Measurements from ENCODE around the gene SRRM2.

The SRRM2 gene

DNA sequence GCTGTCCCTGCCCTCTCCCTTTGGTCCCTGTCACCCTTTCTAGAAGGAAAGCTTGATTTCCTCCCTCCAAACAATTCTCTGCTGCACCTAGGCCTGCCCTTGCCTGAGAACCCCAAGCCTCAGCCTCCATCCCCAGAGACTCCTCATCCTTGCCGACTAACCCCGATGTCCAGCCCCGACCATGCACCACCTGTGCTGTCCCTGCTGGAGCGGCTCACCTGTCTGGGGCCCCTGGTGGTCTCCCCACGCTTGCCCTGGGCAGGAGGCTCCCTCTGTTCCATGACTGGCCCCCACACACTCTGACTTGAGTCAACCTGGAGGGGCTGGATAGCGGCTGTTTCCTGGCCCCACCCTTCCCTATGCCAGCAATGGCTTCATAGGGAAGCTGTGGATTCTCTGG lies 12.0 kb upstream of the SRRM2 start:
- no peak overlapping the region for H3K9ac ChIP-seq (ENCODE audit: low read depth, low read length, poor library complexity)
- H3K79me1 ChIP-seq (ENCODE audit: low read depth, low read length) = no peaks in the 10 kb centered on the region
- H3K4me3 ChIP-seq (ENCODE audit: low read length in 2 of 2) = no peak overlapping the region
- H3K27me3 ChIP-seq (ENCODE audit: control insufficient read depth in 3 of 3, insufficient read depth in 3 of 3, low read depth in 1 of 3, low read length in 3 of 3) = no peaks in the 10 kb centered on the region
- H3K14ac ChIP-seq (ENCODE audit: low read length) = no peak overlapping the region
- DNase-seq (ENCODE audit: low spot score) = no peak
- no peak overlapping the region for H4K8ac ChIP-seq (ENCODE audit: low read depth, low read length)
- H3K4me1 ChIP-seq (ENCODE audit: control insufficient read depth in 2 of 2, insufficient read depth in 1 of 2, low read depth in 1 of 2, low read length in 2 of 2) = peaks cover 3 to 18% of the 10 kb centered on the region in 2 donors
- no peak overlapping the region for H2BK120ac ChIP-seq (ENCODE audit: low read depth, low read length)
- H3K23ac ChIP-seq (ENCODE audit: low read depth, low read length, poor library complexity) = no peak overlapping the region
- H2BK15ac ChIP-seq (ENCODE audit: low read length) = no peak overlapping the region
- no peak overlapping the region for H2AK5ac ChIP-seq (ENCODE audit: low read depth, low read length)
- no peak overlapping the region for H3K18ac ChIP-seq (ENCODE audit: low read length)
- no peak overlapping the region for H3K4me2 ChIP-seq (ENCODE audit: insufficient read depth, low read length, poor library complexity, severe bottlenecking)
- no peak overlapping the region for H3K27ac ChIP-seq (replicated peaks; ENCODE audit: low read length)
- no peak overlapping the region for H2BK5ac ChIP-seq (ENCODE audit: low read length)
- H2BK12ac ChIP-seq (ENCODE audit: low read length) = no peak overlapping the region
- no peak overlapping the region for H2AFZ ChIP-seq (ENCODE audit: low read length)
- H3K9me3 ChIP-seq (replicated peaks in 1 of 2; ENCODE audit: control insufficient read depth in 2 of 2, insufficient read depth in 1 of 2, low read depth in 1 of 2, low read length in 2 of 2) = no peaks in the 10 kb centered on the region
- H4K91ac ChIP-seq (ENCODE audit: low read depth, low read length, poor library complexity) = no peak overlapping the region
- WGBS, 2 donors (ENCODE audit: extremely low coverage in 2 of 2, insufficient read length in 2 of 2, insufficient replicate concordance in 1 of 2) = no CpG with 5 or more reads among the region's 6 CpGs
- no peaks in the 10 kb centered on the region for H3K36me3 ChIP-seq (replicated peaks in 1 of 2; ENCODE audit: control insufficient read depth in 2 of 2, insufficient read depth in 2 of 2, low read length in 2 of 2)
- no peak overlapping the region for H3K4ac ChIP-seq (ENCODE audit: low read length)

DNA sequence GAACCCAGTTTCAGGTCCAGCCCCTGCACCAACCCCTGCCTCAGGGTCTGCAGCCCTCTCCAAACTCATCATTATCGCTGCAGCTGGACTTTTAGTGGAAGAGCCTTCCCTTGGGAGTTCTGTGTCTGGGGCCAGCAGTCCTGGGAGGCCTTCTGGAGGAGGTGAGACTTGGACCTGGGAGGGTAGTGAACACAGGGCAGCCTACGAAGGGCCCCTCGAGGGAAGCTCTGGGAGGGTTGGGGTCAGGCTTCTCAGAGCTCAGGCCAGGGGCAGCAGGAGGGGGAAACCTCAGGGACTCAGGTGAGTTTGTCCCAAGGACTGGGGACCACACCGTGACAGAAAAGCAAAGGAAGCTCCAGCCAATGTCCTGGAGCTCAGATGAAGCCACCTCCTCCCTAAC lies 11.3 kb upstream of the SRRM2 start:
- Histone ChIP-seq H3K9ac (ENCODE audit: low read depth, low read length, poor library complexity) (no peak overlapping the region), H4K8ac (ENCODE audit: low read depth, low read length) (no peak overlapping the region), H2BK12ac (ENCODE audit: low read length) (no peak overlapping the region), H3K4me1 (ENCODE audit: control insufficient read depth in 2 of 2, insufficient read depth in 1 of 2, low read depth in 1 of 2, low read length in 2 of 2) (peaks cover 3 to 18% of the 10 kb centered on the region in 2 donors), H3K4me2 (ENCODE audit: insufficient read depth, low read length, poor library complexity, severe bottlenecking) (no peak overlapping the region), H2AFZ (ENCODE audit: low read length) (no peak overlapping the region), H3K18ac (ENCODE audit: low read length) (no peak overlapping the region), H3K4me3 (ENCODE audit: low read length in 2 of 2) (no peak overlapping the region), H3K36me3 (replicated peaks in 1 of 2; ENCODE audit: control insufficient read depth in 2 of 2, insufficient read depth in 2 of 2, low read length in 2 of 2) (no peaks in the 10 kb centered on the region), H3K79me1 (ENCODE audit: low read depth, low read length) (no peaks in the 10 kb centered on the region), H2BK120ac (ENCODE audit: low read depth, low read length) (no peak overlapping the region), H4K91ac (ENCODE audit: low read depth, low read length, poor library complexity) (no peak overlapping the region), H2BK15ac (ENCODE audit: low read length) (no peak overlapping the region), H3K23ac (ENCODE audit: low read depth, low read length, poor library complexity) (no peak overlapping the region), H3K14ac (ENCODE audit: low read length) (peak overlapping the region; percentile 32), H2BK5ac (ENCODE audit: low read length) (peak overlapping the region; percentile 19), H3K27me3 (ENCODE audit: control insufficient read depth in 3 of 3, insufficient read depth in 3 of 3, low read depth in 1 of 3, low read length in 3 of 3) (no peaks in the 10 kb centered on the region), H3K4ac (ENCODE audit: low read length) (no peak overlapping the region), H3K9me3 (replicated peaks in 1 of 2; ENCODE audit: control insufficient read depth in 2 of 2, insufficient read depth in 1 of 2, low read depth in 1 of 2, low read length in 2 of 2) (no peaks in the 10 kb centered on the region), H3K27ac (replicated peaks; ENCODE audit: low read length) (no peak overlapping the region), H2AK5ac (ENCODE audit: low read depth, low read length) (no peak overlapping the region)
- no CpG with 5 or more reads among the region's 4 CpGs for WGBS, 2 donors (ENCODE audit: extremely low coverage in 2 of 2, insufficient read length in 2 of 2, insufficient replicate concordance in 1 of 2)
- no peak for DNase-seq (ENCODE audit: low spot score)

DNA sequence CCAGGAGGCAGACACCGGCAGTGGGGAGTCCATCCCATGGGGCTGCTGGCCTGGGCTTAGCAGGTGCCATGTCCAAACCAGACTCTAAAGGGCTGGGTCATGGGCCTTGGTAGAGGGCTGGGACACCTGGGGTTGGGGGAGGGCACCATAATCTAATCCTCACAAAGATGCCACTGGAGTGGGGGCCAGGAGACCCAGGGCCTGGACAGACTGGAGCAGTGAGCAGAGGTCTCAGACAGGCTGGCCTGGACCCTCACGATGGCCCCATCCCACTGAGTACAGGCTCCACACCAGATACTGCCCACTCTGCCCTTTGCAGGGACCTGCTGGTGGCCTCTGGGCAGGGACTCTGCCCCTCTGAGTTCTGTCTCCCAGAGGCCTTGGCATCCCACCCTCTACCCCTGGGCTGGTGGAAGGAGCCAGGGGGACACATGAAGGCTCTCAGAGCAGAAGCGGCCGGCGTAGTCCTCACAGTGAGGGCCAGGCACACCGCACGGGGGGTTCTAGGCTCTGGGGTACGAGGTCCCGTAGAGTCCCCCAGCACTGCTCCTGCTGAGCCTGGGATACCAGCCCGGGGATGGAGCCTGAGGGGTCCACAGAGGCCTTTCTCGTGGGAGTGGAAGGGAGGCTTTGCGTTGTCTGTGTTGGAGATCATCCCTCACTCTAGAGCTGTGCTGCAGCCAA lies 10.0 kb upstream of the SRRM2 start:
- no peak overlapping the region for H3K4me2 ChIP-seq (ENCODE audit: insufficient read depth, low read length, poor library complexity, severe bottlenecking)
- H3K18ac ChIP-seq (ENCODE audit: low read length) = no peak overlapping the region
- WGBS, 2 donors (ENCODE audit: extremely low coverage in 2 of 2, insufficient read length in 2 of 2, insufficient replicate concordance in 1 of 2) = no CpG with 5 or more reads among the region's 12 CpGs
- no peak overlapping the region for H4K8ac ChIP-seq (ENCODE audit: low read depth, low read length)
- peak overlapping the region; percentile 55 for H3K23ac ChIP-seq (ENCODE audit: low read depth, low read length, poor library complexity)
- no peak overlapping the region for H3K4ac ChIP-seq (ENCODE audit: low read length)
- no peak overlapping the region for H4K91ac ChIP-seq (ENCODE audit: low read depth, low read length, poor library complexity)
- H2BK5ac ChIP-seq (ENCODE audit: low read length) = no peak overlapping the region
- H3K36me3 ChIP-seq (replicated peaks in 1 of 2; ENCODE audit: control insufficient read depth in 2 of 2, insufficient read depth in 2 of 2, low read length in 2 of 2) = no peaks in the 10 kb centered on the region
- no peaks in the 10 kb centered on the region for H3K9me3 ChIP-seq (replicated peaks in 1 of 2; ENCODE audit: control insufficient read depth in 2 of 2, insufficient read depth in 1 of 2, low read depth in 1 of 2, low read length in 2 of 2)
- H3K4me3 ChIP-seq (ENCODE audit: low read length in 2 of 2) = no peak overlapping the region
- H3K79me1 ChIP-seq (ENCODE audit: low read depth, low read length) = no peaks in the 10 kb centered on the region
- H3K9ac ChIP-seq (ENCODE audit: low read depth, low read length, poor library complexity) = peak overlapping the region; percentile 72
- no peaks in the 10 kb centered on the region for H3K27me3 ChIP-seq (ENCODE audit: control insufficient read depth in 3 of 3, insufficient read depth in 3 of 3, low read depth in 1 of 3, low read length in 3 of 3)
- DNase-seq (ENCODE audit: low spot score) = no peak
- H2BK15ac ChIP-seq (ENCODE audit: low read length) = no peak overlapping the region
- peak overlapping the region; percentile 37 for H2AK5ac ChIP-seq (ENCODE audit: low read depth, low read length)
- H3K4me1 ChIP-seq (ENCODE audit: control insufficient read depth in 2 of 2, insufficient read depth in 1 of 2, low read depth in 1 of 2, low read length in 2 of 2) = peaks cover 3 to 18% of the 10 kb centered on the region in 2 donors
- H3K14ac ChIP-seq (ENCODE audit: low read length) = no peak overlapping the region
- no peak overlapping the region for H2BK120ac ChIP-seq (ENCODE audit: low read depth, low read length)
- H2BK12ac ChIP-seq (ENCODE audit: low read length) = no peak overlapping the region
- H2AFZ ChIP-seq (ENCODE audit: low read length) = no peak overlapping the region
- H3K27ac ChIP-seq (replicated peaks; ENCODE audit: low read length) = no peak overlapping the region

DNA sequence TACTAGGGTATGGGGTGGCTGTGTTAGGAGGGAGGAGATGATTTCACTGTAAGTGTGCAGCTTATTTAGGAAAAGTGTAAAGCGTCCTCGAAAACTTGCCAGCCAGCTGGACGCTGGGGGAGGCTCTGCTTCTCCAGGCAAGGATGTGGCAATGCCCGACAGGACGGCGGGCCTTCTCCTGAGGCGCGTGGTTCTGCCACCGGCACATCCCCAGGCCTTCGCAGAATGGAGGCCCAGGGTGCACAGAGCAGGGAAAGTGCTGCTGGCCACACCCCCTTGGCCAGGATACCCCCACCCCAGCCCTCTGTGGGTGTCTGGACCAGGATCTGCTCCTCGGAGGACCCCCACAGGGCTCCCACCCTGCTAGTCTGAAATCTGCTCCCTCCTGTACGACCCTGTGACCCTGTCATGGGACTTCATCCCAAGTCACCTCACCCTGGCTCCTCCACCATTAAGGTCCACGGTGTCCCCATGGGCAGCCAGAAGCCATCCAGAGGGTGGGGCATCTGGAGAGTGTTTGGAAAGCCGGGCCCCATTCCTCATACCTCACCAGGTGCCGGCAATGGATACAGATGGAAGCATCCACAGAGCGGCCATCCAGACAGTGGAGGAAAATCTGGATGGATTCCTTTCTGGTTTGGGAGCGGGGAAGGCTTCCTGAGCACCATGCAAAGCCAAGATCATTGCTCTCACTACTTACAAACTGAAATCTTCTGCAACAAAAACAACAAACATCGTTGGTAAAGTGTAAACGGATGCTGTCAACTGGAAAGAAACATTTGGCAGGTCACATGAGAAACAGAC lies 9.2 kb upstream of the SRRM2 start:
- H3K79me1 ChIP-seq (ENCODE audit: low read depth, low read length) = no peaks in the 10 kb centered on the region
- H3K18ac ChIP-seq (ENCODE audit: low read length) = no peak overlapping the region
- no peak overlapping the region for H3K4me2 ChIP-seq (ENCODE audit: insufficient read depth, low read length, poor library complexity, severe bottlenecking)
- no peaks in the 10 kb centered on the region for H3K36me3 ChIP-seq (replicated peaks in 1 of 2; ENCODE audit: control insufficient read depth in 2 of 2, insufficient read depth in 2 of 2, low read length in 2 of 2)
- H3K27ac ChIP-seq (replicated peaks; ENCODE audit: low read length) = no peak overlapping the region
- no peak overlapping the region for H3K4me3 ChIP-seq (ENCODE audit: low read length in 2 of 2)
- no peak overlapping the region for H4K8ac ChIP-seq (ENCODE audit: low read depth, low read length)
- no peak overlapping the region for H2BK120ac ChIP-seq (ENCODE audit: low read depth, low read length)
- H2BK15ac ChIP-seq (ENCODE audit: low read length) = no peak overlapping the region
- H3K4ac ChIP-seq (ENCODE audit: low read length) = no peak overlapping the region
- peaks cover 3 to 18% of the 10 kb centered on the region in 2 donors for H3K4me1 ChIP-seq (ENCODE audit: control insufficient read depth in 2 of 2, insufficient read depth in 1 of 2, low read depth in 1 of 2, low read length in 2 of 2)
- no peak overlapping the region for H2AFZ ChIP-seq (ENCODE audit: low read length)
- H3K14ac ChIP-seq (ENCODE audit: low read length) = no peak overlapping the region
- no peak overlapping the region for H4K91ac ChIP-seq (ENCODE audit: low read depth, low read length, poor library complexity)
- H3K9ac ChIP-seq (ENCODE audit: low read depth, low read length, poor library complexity) = peak overlapping the region; percentile 72
- H3K23ac ChIP-seq (ENCODE audit: low read depth, low read length, poor library complexity) = peak overlapping the region; percentile 17
- no peak overlapping the region for H2BK12ac ChIP-seq (ENCODE audit: low read length)
- DNase-seq (ENCODE audit: low spot score) = no peak
- no CpG with 5 or more reads among the region's 19 CpGs for WGBS, 2 donors (ENCODE audit: extremely low coverage in 2 of 2, insufficient read length in 2 of 2, insufficient replicate concordance in 1 of 2)
- no peaks in the 10 kb centered on the region for H3K27me3 ChIP-seq (ENCODE audit: control insufficient read depth in 3 of 3, insufficient read depth in 3 of 3, low read depth in 1 of 3, low read length in 3 of 3)
- no peak overlapping the region for H2BK5ac ChIP-seq (ENCODE audit: low read length)
- H3K9me3 ChIP-seq (replicated peaks in 1 of 2; ENCODE audit: control insufficient read depth in 2 of 2, insufficient read depth in 1 of 2, low read depth in 1 of 2, low read length in 2 of 2) = no peaks in the 10 kb centered on the region
- peak overlapping the region; percentile 25 for H2AK5ac ChIP-seq (ENCODE audit: low read depth, low read length)
